NT2/D1 (cell line): ENCODE measurements around the gene CFAP61.

ENCODE experiments used
- DNase-seq: peaks from one replicate; pipeline ENCODE4 v3.0.0-alpha.2; 2011; ENCODE audit warnings: low read depth, low spot score
- H3K27me3 ChIP-seq: 2 replicates; pipeline ENCODE4 v1.6.0; 2011; ENCODE audit warnings: mild to moderate bottlenecking; ENCODE audit not compliant: insufficient read length, insufficient read depth
- H3K36me3 ChIP-seq: 2 replicates; pipeline ENCODE4 v1.6.1; 2011; ENCODE audit warnings: mild to moderate bottlenecking, low read length, mixed read lengths; ENCODE audit not compliant: insufficient read depth, insufficient read length
- H3K4me1 ChIP-seq: 2 replicates; pipeline ENCODE4 v1.5.1; 2011; ENCODE audit not compliant: insufficient read depth, insufficient read length
- H3K4me3 ChIP-seq: 2 replicates; pipeline ENCODE4 v1.5.1; 2011; ENCODE audit warnings: low read depth; ENCODE audit not compliant: insufficient read length
- H3K9ac ChIP-seq: 2 replicates; pipeline ENCODE4 v1.6.0; 2011; ENCODE audit warnings: low read depth; ENCODE audit not compliant: insufficient read length
- H3K9me3 ChIP-seq: 2 replicates; pipeline ENCODE4 v1.5.1; 2011; ENCODE audit warnings: mild to moderate bottlenecking, low read length; ENCODE audit not compliant: insufficient read depth
- SUZ12 ChIP-seq: IDR thresholded peaks from 2 replicates; pipeline ENCODE4 v1.6.1; 2011; ENCODE audit not compliant: insufficient read length, insufficient read depth; ENCODE audit errors: extremely low read depth
- YY1 ChIP-seq: IDR thresholded peaks from 2 replicates; pipeline ENCODE4 v1.6.1; 2011; ENCODE audit not compliant: insufficient read length, insufficient read depth
- ZNF274 ChIP-seq: IDR thresholded peaks from 2 replicates; pipeline ENCODE4 v1.6.1; 2011; ENCODE audit warnings: mild to moderate bottlenecking, low read depth, low read length

The CFAP61 gene

GRCh38 chr20:20226554-20226953, 174.2 kb downstream of the CFAP61 start:
- TF ChIP-seq YY1 (no peak), SUZ12 (no peak), ZNF274 (no peak)
- H3K36me3 ChIP-seq: no peaks in the 10 kb centered on the region
- no peaks in the 10 kb centered on the region for H3K4me1 ChIP-seq
- DNase-seq: no peak
- H3K27me3 ChIP-seq: no peaks in the 10 kb centered on the region
- no peak overlapping the region for H3K9ac ChIP-seq
- H3K9me3 ChIP-seq: peaks cover 7% of the 10 kb centered on the region; the same call in 1 of the 2 replicates
- H3K4me3 ChIP-seq: no peak overlapping the region

DNA sequence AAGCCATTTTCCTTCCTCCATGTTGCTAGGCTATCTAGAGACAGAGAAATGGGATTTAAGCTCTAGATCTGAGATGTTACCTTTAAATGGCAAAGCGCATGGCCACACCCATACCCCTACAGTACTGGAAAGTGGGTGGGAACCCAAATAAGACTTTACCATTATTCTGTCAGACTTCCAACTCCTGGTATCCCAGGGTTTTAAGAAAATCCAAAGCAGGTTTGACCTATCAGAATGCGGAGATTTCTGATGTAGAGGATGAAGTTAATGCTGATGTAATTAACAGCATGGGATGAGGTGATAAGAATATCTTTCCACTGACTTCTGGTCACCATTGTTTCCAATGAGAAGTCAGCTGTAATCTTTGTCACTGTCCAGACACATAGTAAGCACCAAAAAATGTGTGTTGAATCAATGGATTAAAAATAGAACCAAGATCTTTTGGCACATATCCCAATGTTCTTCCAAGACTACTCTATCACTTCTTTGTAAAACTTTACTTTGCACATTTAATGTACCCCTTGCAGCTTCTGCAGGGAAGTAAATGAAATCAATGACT, 174.8 kb downstream of the CFAP61 start:
- no peak for DNase-seq
- Histone ChIP-seq H3K9me3 (peaks cover 7% of the 10 kb centered on the region; the same call in 1 of the 2 replicates), H3K4me3 (no peak overlapping the region), H3K36me3 (no peaks in the 10 kb centered on the region), H3K9ac (no peak overlapping the region), H3K27me3 (no peaks in the 10 kb centered on the region), H3K4me1 (no peaks in the 10 kb centered on the region)
- TF ChIP-seq YY1: no peak
- TF ChIP-seq ZNF274: no peak
- no peak for TF ChIP-seq SUZ12

GRCh38 chr20:20228351-20228750, 176.0 kb downstream of the CFAP61 start:
- no peaks in the 10 kb centered on the region for H3K27me3 ChIP-seq
- no peak for TF ChIP-seq SUZ12
- no peak for TF ChIP-seq ZNF274
- TF ChIP-seq YY1: no peak
- no peak for DNase-seq
- H3K9me3 ChIP-seq: peaks cover 7% of the 10 kb centered on the region; the same call in 1 of the 2 replicates
- no peak overlapping the region for H3K4me3 ChIP-seq
- no peaks in the 10 kb centered on the region for H3K4me1 ChIP-seq
- no peak overlapping the region for H3K9ac ChIP-seq
- H3K36me3 ChIP-seq: no peaks in the 10 kb centered on the region

DNA sequence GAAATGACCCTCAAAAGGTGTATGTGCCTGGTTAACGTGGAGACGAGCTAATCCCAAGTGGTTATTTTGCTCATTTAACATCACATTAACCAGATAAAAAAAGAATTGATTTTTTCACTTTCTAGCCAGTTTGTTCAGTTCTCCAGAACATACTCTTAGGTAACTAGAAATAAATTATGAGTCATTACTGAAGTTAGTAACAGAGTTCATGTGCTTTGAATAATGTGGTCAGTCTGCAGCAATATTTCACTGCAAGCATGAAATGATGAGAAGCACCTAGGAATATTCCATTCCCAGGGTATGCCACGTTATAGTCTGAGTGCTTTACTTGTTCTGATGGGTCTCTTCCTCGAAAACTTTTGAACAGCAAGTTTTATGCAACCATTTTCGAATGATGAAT, 177.3 kb downstream of the CFAP61 start:
- no peak for DNase-seq
- Histone ChIP-seq H3K4me3 (no peak overlapping the region), H3K27me3 (no peaks in the 10 kb centered on the region), H3K9me3 (peaks cover 7% of the 10 kb centered on the region; the same call in 1 of the 2 replicates), H3K4me1 (no peaks in the 10 kb centered on the region), H3K9ac (no peak overlapping the region), H3K36me3 (no peaks in the 10 kb centered on the region)
- no peak for TF ChIP-seq YY1

DNA sequence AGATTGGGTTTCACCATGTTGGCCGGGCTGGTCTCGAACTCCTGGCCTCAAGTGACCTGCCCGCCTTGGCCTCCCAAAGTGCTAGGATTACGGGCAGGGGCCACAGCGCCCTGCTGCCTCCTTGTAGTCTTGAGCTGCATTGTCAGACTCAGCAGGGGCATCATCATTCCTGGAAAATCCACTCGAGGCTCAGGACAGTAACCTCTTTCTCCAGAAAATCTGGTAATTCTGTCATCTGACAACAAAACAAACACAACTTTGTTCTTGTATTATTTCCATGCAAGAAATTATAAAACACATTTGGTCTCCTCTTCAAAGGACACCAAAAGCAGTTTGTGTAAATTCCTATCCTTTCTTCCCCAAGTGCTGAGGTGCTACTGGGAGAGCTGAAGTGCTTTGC, 178.4 kb downstream of the CFAP61 start:
- Histone ChIP-seq H3K4me1 (no peaks in the 10 kb centered on the region), H3K9ac (no peak overlapping the region), H3K36me3 (no peaks in the 10 kb centered on the region), H3K27me3 (no peaks in the 10 kb centered on the region), H3K4me3 (no peak overlapping the region), H3K9me3 (peaks cover 7% of the 10 kb centered on the region; the same call in 1 of the 2 replicates)
- TF ChIP-seq YY1 (no peak), ZNF274 (no peak), SUZ12 (no peak)
- DNase-seq: no peak

DNA sequence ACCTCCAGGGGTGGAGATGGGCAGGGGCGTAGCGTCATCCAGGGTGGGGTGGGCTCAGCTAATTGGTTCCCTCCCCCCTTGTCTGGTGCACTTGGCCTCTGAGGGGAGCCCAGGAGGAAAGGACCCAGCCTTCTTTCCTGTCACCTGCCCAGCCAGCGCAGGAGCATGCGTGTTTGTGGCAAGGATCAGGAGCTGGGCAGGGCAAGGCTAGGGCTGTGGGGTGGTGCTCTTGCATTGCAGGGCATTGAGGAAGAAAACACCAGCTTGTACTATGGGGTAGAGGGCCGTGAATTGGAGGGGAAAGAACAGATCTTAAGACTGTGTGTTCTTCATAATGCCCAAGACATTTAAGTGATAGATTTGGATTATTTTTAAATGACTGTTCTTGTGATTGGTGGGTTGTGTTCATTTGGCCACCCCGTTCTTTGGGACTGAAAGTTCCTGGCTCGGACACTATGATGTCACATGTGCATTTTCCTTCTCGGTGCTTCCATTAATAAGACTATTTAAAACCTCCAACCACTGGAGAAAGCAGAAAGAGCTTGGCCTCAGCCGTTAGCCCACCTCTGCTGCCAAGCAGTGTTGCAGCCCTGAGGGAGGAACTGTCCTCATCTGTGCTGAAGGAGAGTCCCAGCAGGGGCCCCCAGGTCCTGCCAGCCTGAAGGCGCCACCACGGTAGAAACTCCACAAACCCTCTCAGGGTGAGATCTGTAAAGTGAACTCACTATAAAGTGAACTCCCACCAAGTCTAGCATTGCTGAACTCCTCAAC, 179.4 kb downstream of the CFAP61 start:
- Histone ChIP-seq H3K36me3 (no peaks in the 10 kb centered on the region), H3K9me3 (peaks cover 7% of the 10 kb centered on the region; the same call in 1 of the 2 replicates), H3K4me3 (no peak overlapping the region), H3K9ac (no peak overlapping the region), H3K27me3 (no peaks in the 10 kb centered on the region), H3K4me1 (no peaks in the 10 kb centered on the region)
- DNase-seq: no peak
- TF ChIP-seq ZNF274 (no peak), YY1 (no peak), SUZ12 (no peak)

- TF ChIP-seq ZNF274: no peak
- no peak for TF ChIP-seq SUZ12
- TF ChIP-seq YY1: no peak
- no peaks in the 10 kb centered on the region for H3K36me3 ChIP-seq
- H3K4me1 ChIP-seq: no peaks in the 10 kb centered on the region
- no peak for DNase-seq
- no peaks in the 10 kb centered on the region for H3K27me3 ChIP-seq
- no peaks in the 10 kb centered on the region for H3K9me3 ChIP-seq
- H3K4me3 ChIP-seq: no peak overlapping the region
- no peak overlapping the region for H3K9ac ChIP-seq
These were observed 180.7 kb downstream of the CFAP61 start for GRCh38 chr20:20233041-20233514.
